Measurements from ENCODE around the gene TOMM70.
"Not testable (repeated sequence)": the region's sequence is repeated elsewhere in the genome, so short reads cannot be mapped to it uniquely, and the experiment has no call there.

The TOMM70 gene

GRCh38 chr3:100340527-100340926 lies 60.4 kb downstream of the TOMM70 start:
- TF ChIP-seq, protein P1, sequence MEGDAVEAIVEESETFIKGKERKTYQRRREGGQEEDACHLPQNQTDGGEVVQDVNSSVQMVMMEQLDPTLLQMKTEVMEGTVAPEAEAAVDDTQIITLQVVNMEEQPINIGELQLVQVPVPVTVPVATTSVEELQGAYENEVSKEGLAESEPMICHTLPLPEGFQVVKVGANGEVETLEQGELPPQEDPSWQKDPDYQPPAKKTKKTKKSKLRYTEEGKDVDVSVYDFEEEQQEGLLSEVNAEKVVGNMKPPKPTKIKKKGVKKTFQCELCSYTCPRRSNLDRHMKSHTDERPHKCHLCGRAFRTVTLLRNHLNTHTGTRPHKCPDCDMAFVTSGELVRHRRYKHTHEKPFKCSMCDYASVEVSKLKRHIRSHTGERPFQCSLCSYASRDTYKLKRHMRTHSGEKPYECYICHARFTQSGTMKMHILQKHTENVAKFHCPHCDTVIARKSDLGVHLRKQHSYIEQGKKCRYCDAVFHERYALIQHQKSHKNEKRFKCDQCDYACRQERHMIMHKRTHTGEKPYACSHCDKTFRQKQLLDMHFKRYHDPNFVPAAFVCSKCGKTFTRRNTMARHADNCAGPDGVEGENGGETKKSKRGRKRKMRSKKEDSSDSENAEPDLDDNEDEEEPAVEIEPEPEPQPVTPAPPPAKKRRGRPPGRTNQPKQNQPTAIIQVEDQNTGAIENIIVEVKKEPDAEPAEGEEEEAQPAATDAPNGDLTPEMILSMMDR (IDR thresholded peaks at IDR 0.05; ENCODE audit: low read depth, low read length) = no peak
- in situ Hi-C loops (cut with HindIII; ENCODE audit: low sequenced_read_pairs) = no loop called here
- no peak overlapping the region for H3K4me3 ChIP-seq (ENCODE audit: low read depth, low read length)
- DNase-seq (ENCODE audit: low read depth, low spot score) = no peak

DNA sequence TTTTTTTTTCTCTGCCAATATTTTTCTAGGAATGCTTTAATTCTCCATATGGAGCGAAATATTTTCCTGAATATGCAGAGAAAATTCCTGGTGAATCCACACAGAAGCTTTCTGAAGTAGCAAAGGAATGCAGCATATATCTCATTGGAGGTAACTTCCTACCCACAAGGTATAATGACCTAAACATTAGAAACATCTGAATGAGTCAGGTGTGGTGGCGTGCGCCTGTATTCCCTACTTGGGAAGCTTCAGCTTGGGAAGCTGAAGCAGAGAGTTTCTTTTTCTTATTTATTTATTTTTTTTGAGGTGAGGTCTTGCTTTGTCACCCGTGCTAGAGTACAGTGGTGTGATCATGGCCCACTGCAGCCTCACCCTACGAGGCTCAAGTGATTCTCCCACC lies 61.1 kb downstream of the TOMM70 start:
- H3K4me3 ChIP-seq (ENCODE audit: low read depth, low read length) = no peak overlapping the region
- TF ChIP-seq, protein P1 (IDR thresholded peaks at IDR 0.05; ENCODE audit: low read depth, low read length) = no peak
- in situ Hi-C loops (cut with HindIII; ENCODE audit: low sequenced_read_pairs) = no loop called here
- DNase-seq (ENCODE audit: low read depth, low spot score) = no peak

DNA sequence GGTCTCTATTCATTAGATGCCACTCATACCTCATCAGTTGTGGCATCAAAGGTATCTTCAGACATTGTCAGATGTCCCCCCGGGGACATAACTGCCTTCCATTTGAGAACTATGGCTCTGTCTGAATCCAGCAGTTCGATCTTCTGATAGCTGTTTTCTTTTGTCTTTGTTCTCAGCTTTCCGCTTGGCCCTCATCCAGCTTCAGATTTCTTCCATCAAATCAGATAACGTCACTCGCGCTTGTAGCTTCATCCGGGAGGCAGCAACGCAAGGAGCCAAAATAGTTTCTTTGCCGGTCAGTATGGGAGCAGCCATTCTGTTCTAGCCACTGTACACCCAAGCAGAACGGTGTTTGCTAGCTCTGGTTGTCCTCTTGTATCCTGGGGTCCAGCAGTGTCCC lies 62.0 kb downstream of the TOMM70 start:
- no peak overlapping the region for H3K4me3 ChIP-seq (ENCODE audit: low read depth, low read length)
- no peak for DNase-seq (ENCODE audit: low read depth, low spot score)
- in situ Hi-C loops (cut with HindIII; ENCODE audit: low sequenced_read_pairs) = no loop called here
- TF ChIP-seq, protein P1 (IDR thresholded peaks at IDR 0.05; ENCODE audit: low read depth, low read length) = no peak

GRCh38 chr3:100336229-100336628 lies 64.7 kb downstream of the TOMM70 start:
- DNase-seq (ENCODE audit: low read depth, low spot score); in situ Hi-C loops (cut with HindIII; ENCODE audit: low sequenced_read_pairs); H3K4me3 ChIP-seq (ENCODE audit: low read depth, low read length): not testable (repeated sequence)

- DNase-seq (ENCODE audit: low read depth, low spot score) = no peak
- H3K4me3 ChIP-seq (ENCODE audit: low read depth, low read length) = peak overlapping the region; percentile 58
Observed at GRCh38 chr3:100335434-100335833, 65.5 kb downstream of the TOMM70 start.

GRCh38 chr3:100334488-100335351 lies 66.2 kb downstream of the TOMM70 start, which contains the start of gene NIT2:
NIT2 (plus strand) TSS chr3:100334757; CDS start chr3:100334792, 35 bp downstream.
- DNase-seq (ENCODE audit: low read depth, low spot score) = peak; percentile 85
- peak within 1 kb of the TSS; percentile 58 for H3K4me3 ChIP-seq (ENCODE audit: low read depth, low read length)
- in situ Hi-C loops (cut with HindIII; ENCODE audit: low sequenced_read_pairs) = no loop called here
- TF ChIP-seq, protein P1 (IDR thresholded peaks at IDR 0.05; ENCODE audit: low read depth, low read length) = no peak

More at GRCh38 chr3:100335434-100335833, 65.5 kb downstream of the TOMM70 start:
- in situ Hi-C loops (cut with HindIII; ENCODE audit: low sequenced_read_pairs) = no loop called here
- TF ChIP-seq, protein P1 (IDR thresholded peaks at IDR 0.05; ENCODE audit: low read depth, low read length) = no peak

- TF ChIP-seq, protein P1 (IDR thresholded peaks at IDR 0.05; ENCODE audit: low read depth, low read length) = no peak
- DNase-seq (ENCODE audit: low read depth, low spot score) = no peak
- peak overlapping the region; percentile 58 for H3K4me3 ChIP-seq (ENCODE audit: low read depth, low read length)
- in situ Hi-C loops (cut with HindIII; ENCODE audit: low sequenced_read_pairs) = no loop called here
Observed at GRCh38 chr3:100333970-100334487, 66.9 kb downstream of the TOMM70 start.
